ENCODE results near the gene COX7B2.

The COX7B2 gene

GRCh38 chr4:46946919-46947536 lies 38.0 kb upstream of the COX7B2 start:
- Histone ChIP-seq H3K9me3 (ENCODE audit: low read depth, low read length) (no peaks in the 10 kb centered on the region), H3K9ac (ENCODE audit: insufficient read length) (peak overlapping the region; percentile 36), H3K4me3 (peak overlapping the region; percentile 70), H3K36me3 (ENCODE audit: insufficient read depth, low read length) (no peaks in the 10 kb centered on the region), H3K27ac (peak overlapping the region; percentile 92)
- no peak for TF ChIP-seq FOXP2 (optimal IDR thresholded peaks at IDR 0.05; ENCODE audit: control extremely low read depth, extremely low read length, insufficient read depth)
- TF ChIP-seq POLR2AphosphoS5 (IDR thresholded peaks at IDR 0.05; ENCODE audit: borderline replicate concordance, low read depth, low read length): no peak
- no peak for TF ChIP-seq EZH2 (IDR thresholded peaks at IDR 0.05)
- no peak for DNase-seq (ENCODE audit: low read depth, low spot score)

- H3K36me3 ChIP-seq (ENCODE audit: insufficient read depth, low read length): no peaks in the 10 kb centered on the region
- H3K4me3 ChIP-seq: no peak overlapping the region
- no peak for DNase-seq (ENCODE audit: low read depth, low spot score)
- H3K9ac ChIP-seq (ENCODE audit: insufficient read length): no peak overlapping the region
- H3K27ac ChIP-seq: no peak overlapping the region
- H3K9me3 ChIP-seq (ENCODE audit: low read depth, low read length): no peaks in the 10 kb centered on the region
- no peak for TF ChIP-seq POLR2AphosphoS5 (IDR thresholded peaks at IDR 0.05; ENCODE audit: borderline replicate concordance, low read depth, low read length)
- no peak for TF ChIP-seq EZH2 (IDR thresholded peaks at IDR 0.05)
- TF ChIP-seq FOXP2 (optimal IDR thresholded peaks at IDR 0.05; ENCODE audit: control extremely low read depth, extremely low read length, insufficient read depth): no peak
These were observed 36.0 kb upstream of the COX7B2 start for GRCh38 chr4:46945062-46945461.

GRCh38 chr4:46944345-46944744 lies 35.3 kb upstream of the COX7B2 start:
- H3K9ac ChIP-seq (ENCODE audit: insufficient read length): no peak overlapping the region
- TF ChIP-seq POLR2AphosphoS5 (IDR thresholded peaks at IDR 0.05; ENCODE audit: borderline replicate concordance, low read depth, low read length) (no peak), FOXP2 (optimal IDR thresholded peaks at IDR 0.05; ENCODE audit: control extremely low read depth, extremely low read length, insufficient read depth) (no peak), EZH2 (IDR thresholded peaks at IDR 0.05) (no peak)
- H3K27ac ChIP-seq: no peak overlapping the region
- no peak overlapping the region for H3K4me3 ChIP-seq
- H3K9me3 ChIP-seq (ENCODE audit: low read depth, low read length): no peaks in the 10 kb centered on the region
- no peaks in the 10 kb centered on the region for H3K36me3 ChIP-seq (ENCODE audit: insufficient read depth, low read length)
- no peak for DNase-seq (ENCODE audit: low read depth, low spot score)

DNA sequence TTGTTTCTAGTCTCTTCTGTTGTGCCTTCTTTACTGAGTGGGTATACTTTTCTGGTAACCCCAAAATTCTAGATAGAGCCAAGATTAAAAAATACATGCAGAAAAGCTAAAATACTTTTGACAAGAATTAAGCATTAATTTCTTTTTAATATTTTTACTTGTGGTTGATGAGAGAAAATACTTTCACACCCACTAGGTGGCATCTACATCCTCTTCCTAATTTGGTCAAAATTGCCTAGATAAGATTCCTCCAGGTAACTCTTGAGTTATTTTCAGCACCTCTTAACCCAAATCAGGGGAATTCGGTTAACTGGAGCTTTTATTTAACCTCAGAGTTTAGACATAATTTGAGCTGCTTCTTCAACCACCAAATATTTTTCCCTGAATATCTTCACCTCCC lies 28.4 kb upstream of the COX7B2 start:
- no peak overlapping the region for H3K4me3 ChIP-seq
- TF ChIP-seq POLR2AphosphoS5 (IDR thresholded peaks at IDR 0.05; ENCODE audit: borderline replicate concordance, low read depth, low read length): no peak
- no peak for TF ChIP-seq EZH2 (IDR thresholded peaks at IDR 0.05)
- no peak for TF ChIP-seq FOXP2 (optimal IDR thresholded peaks at IDR 0.05; ENCODE audit: control extremely low read depth, extremely low read length, insufficient read depth)
- no peaks in the 10 kb centered on the region for H3K9me3 ChIP-seq (ENCODE audit: low read depth, low read length)
- no peaks in the 10 kb centered on the region for H3K36me3 ChIP-seq (ENCODE audit: insufficient read depth, low read length)
- no peak overlapping the region for H3K9ac ChIP-seq (ENCODE audit: insufficient read length)
- no peak overlapping the region for H3K27ac ChIP-seq
- no peak for DNase-seq (ENCODE audit: low read depth, low spot score)

DNA sequence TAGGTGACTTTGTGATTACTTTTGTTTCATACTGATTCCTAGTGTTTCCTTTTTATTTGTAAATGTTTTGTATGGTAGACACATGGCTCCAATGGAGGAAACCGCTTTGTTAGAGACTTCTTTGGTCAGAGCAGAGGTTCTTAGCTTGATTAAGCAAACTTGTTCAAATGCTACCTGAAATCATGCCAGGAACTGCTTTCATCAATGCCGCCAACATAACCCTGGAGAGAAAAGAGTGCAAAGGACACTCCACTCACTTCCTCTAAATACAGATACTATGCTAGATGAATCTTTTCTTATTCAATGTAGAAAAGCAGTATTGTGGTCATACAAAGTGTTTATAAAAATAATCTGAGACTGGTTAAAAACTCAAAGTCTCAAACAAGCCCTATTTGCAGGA lies 25.7 kb upstream of the COX7B2 start:
- Histone ChIP-seq H3K4me3 (no peak overlapping the region), H3K9me3 (ENCODE audit: low read depth, low read length) (no peaks in the 10 kb centered on the region), H3K9ac (ENCODE audit: insufficient read length) (no peak overlapping the region), H3K27ac (no peak overlapping the region), H3K36me3 (ENCODE audit: insufficient read depth, low read length) (no peaks in the 10 kb centered on the region)
- TF ChIP-seq EZH2 (IDR thresholded peaks at IDR 0.05) (no peak), FOXP2 (optimal IDR thresholded peaks at IDR 0.05; ENCODE audit: control extremely low read depth, extremely low read length, insufficient read depth) (no peak), POLR2AphosphoS5 (IDR thresholded peaks at IDR 0.05; ENCODE audit: borderline replicate concordance, low read depth, low read length) (no peak)
- no peak for DNase-seq (ENCODE audit: low read depth, low spot score)

DNA sequence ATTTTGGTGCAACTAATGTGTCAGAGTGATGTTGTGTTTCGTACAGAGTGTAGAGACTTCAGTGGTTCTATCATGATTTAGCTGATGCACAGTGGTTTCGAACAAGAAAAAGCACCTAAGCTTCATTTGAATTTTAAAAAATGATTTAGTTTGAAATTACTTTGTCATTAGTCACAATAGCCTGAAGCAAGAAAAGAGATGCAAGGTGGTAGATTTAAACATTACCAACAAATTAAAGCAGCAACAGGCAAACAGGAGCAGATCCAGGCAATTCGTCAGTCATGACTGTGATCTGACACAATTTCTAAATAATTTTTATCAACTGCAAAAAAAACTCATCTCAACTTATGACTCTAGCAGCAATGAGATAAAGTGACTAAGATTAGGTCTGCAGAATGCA lies 24.6 kb upstream of the COX7B2 start:
- no peaks in the 10 kb centered on the region for H3K36me3 ChIP-seq (ENCODE audit: insufficient read depth, low read length)
- no peaks in the 10 kb centered on the region for H3K9me3 ChIP-seq (ENCODE audit: low read depth, low read length)
- no peak for DNase-seq (ENCODE audit: low read depth, low spot score)
- H3K27ac ChIP-seq: no peak overlapping the region
- no peak overlapping the region for H3K4me3 ChIP-seq
- TF ChIP-seq FOXP2 (optimal IDR thresholded peaks at IDR 0.05; ENCODE audit: control extremely low read depth, extremely low read length, insufficient read depth) (no peak), EZH2 (IDR thresholded peaks at IDR 0.05) (no peak), POLR2AphosphoS5 (IDR thresholded peaks at IDR 0.05; ENCODE audit: borderline replicate concordance, low read depth, low read length) (no peak)
- H3K9ac ChIP-seq (ENCODE audit: insufficient read length): no peak overlapping the region

DNA sequence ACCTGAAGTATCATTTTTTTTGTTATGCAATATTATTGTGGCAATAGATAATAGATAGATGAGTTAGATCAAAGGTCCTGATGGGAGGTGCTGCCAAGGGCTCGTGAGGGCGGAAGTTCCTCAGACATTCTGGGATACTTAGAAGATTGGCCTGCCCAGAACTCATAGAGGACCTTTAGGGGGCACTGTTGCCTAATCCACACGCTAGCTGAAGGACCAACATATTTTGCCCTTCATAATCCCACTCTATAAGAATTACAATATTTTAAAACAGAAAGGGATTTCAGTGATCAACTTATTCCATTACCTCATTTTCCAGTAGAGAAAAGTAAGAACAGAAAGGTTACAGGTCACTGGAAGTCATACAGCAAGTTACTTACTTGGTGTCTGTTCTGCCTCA lies 22.9 kb upstream of the COX7B2 start:
- Histone ChIP-seq H3K9ac (ENCODE audit: insufficient read length) (no peak overlapping the region), H3K9me3 (ENCODE audit: low read depth, low read length) (no peaks in the 10 kb centered on the region), H3K4me3 (no peak overlapping the region), H3K36me3 (ENCODE audit: insufficient read depth, low read length) (no peaks in the 10 kb centered on the region), H3K27ac (no peak overlapping the region)
- DNase-seq (ENCODE audit: low read depth, low spot score): peak; percentile 6
- TF ChIP-seq EZH2 (IDR thresholded peaks at IDR 0.05): no peak
- no peak for TF ChIP-seq POLR2AphosphoS5 (IDR thresholded peaks at IDR 0.05; ENCODE audit: borderline replicate concordance, low read depth, low read length)
- TF ChIP-seq FOXP2 (optimal IDR thresholded peaks at IDR 0.05; ENCODE audit: control extremely low read depth, extremely low read length, insufficient read depth): no peak

DNA sequence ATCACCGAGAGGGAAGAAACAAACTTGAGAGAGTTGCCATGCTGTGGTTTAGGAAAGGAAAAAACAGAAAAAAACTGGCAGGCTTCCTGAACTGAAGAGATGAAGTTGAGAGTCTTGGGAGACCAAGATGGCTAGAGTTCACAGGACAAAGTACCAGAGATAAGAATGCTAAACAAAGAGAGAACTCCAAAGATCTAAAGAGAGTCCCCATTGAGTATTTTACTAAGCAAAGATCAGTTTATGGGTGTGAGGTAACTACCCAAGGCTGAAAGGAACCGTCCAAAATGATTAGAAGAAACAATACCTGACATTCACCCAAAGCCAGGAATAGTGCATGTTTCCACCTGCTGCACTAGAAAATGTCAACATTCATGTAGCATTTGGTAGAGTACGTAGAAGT lies 21.8 kb upstream of the COX7B2 start:
- H3K4me3 ChIP-seq: no peak overlapping the region
- no peak overlapping the region for H3K27ac ChIP-seq
- no peaks in the 10 kb centered on the region for H3K9me3 ChIP-seq (ENCODE audit: low read depth, low read length)
- DNase-seq (ENCODE audit: low read depth, low spot score): no peak
- TF ChIP-seq EZH2 (IDR thresholded peaks at IDR 0.05) (no peak), FOXP2 (optimal IDR thresholded peaks at IDR 0.05; ENCODE audit: control extremely low read depth, extremely low read length, insufficient read depth) (no peak), POLR2AphosphoS5 (IDR thresholded peaks at IDR 0.05; ENCODE audit: borderline replicate concordance, low read depth, low read length) (no peak)
- no peak overlapping the region for H3K9ac ChIP-seq (ENCODE audit: insufficient read length)
- no peaks in the 10 kb centered on the region for H3K36me3 ChIP-seq (ENCODE audit: insufficient read depth, low read length)

GRCh38 chr4:46927201-46927600 lies 18.2 kb upstream of the COX7B2 start:
- no peak overlapping the region for H3K9ac ChIP-seq (ENCODE audit: insufficient read length)
- no peaks in the 10 kb centered on the region for H3K36me3 ChIP-seq (ENCODE audit: insufficient read depth, low read length)
- DNase-seq (ENCODE audit: low read depth, low spot score): no peak
- H3K27ac ChIP-seq: no peak overlapping the region
- no peak for TF ChIP-seq POLR2AphosphoS5 (IDR thresholded peaks at IDR 0.05; ENCODE audit: borderline replicate concordance, low read depth, low read length)
- no peak for TF ChIP-seq FOXP2 (optimal IDR thresholded peaks at IDR 0.05; ENCODE audit: control extremely low read depth, extremely low read length, insufficient read depth)
- no peak for TF ChIP-seq EZH2 (IDR thresholded peaks at IDR 0.05)
- no peaks in the 10 kb centered on the region for H3K9me3 ChIP-seq (ENCODE audit: low read depth, low read length)
- H3K4me3 ChIP-seq: no peak overlapping the region

Measured in SK-N-MC (cell line).